Measurements from ENCODE around the gene TGIF2. TPM values are rescaled to one million over a fixed set of nuclear protein-coding genes. Genes with fewer than 3 reads are reported as not detected.

The TGIF2 gene
- total and polyA plus RNA-seq, 2 donors (not counting 1 experiment from before 2014, with no cell fraction given), result 24.0 to 45.6 TPM

GRCh38 chr20:36584018-36584481, 10.7 kb downstream of the TGIF2 start:
- DNase-seq, result peak; percentile 12
- ChIA-PET CTCF (interaction anchor here (1.6 kb wide), 1 partner anchor 10 kb away, joined by 3 read pairs; no protein-coding TSS in a partner anchor), POLR2A (no interaction called here)
- H3K27ac Mint-ChIP-seq, result no peak overlapping the region
- H3K4me1 ChIP-seq (ENCODE audit: control insufficient read depth in 2 of 2, insufficient read depth in 2 of 2, low read length in 2 of 2), result no peaks in the 10 kb centered on the region
- H3K4me3 Mint-ChIP-seq, result no peak overlapping the region
- no peak overlapping the region for H3K9ac ChIP-seq (ENCODE audit: low read length)
- ATAC-seq (ENCODE audit: low read depth), result no peak
- H3K27ac ChIP-seq (ENCODE audit: low read length in 2 of 2), result peak overlapping the region in 1 of 2 donors; percentile 9
- H4K20me1 ChIP-seq (ENCODE audit: control insufficient read depth, insufficient read depth, low read length, poor library complexity, severe bottlenecking), result peaks cover 47% of the 10 kb centered on the region
- H3K36me3 ChIP-seq (replicated peaks in 1 of 2; ENCODE audit: control extremely low read depth in 1 of 2, control insufficient read depth in 1 of 2, extremely low read depth in 1 of 2, insufficient read depth in 2 of 2, low read length in 1 of 2), result peaks cover 10 to 81% of the 10 kb centered on the region in 2 experiments
- H2AFZ ChIP-seq (ENCODE audit: insufficient read depth, low read depth, low read length, poor library complexity, severe bottlenecking), result no peak overlapping the region
- no peak overlapping the region for H3K4me3 ChIP-seq (ENCODE audit: control extremely low read depth in 1 of 5, extremely low read depth in 1 of 5, insufficient read depth in 1 of 5, low read depth in 2 of 5, low read length in 4 of 5)
- no peak overlapping the region for H3K4me2 ChIP-seq (replicated peaks; ENCODE audit: low read depth, low read length, poor library complexity, severe bottlenecking)
- no peaks in the 10 kb centered on the region for H3K27me3 ChIP-seq (replicated peaks in 1 of 4; ENCODE audit: control extremely low read depth in 1 of 4, control insufficient read depth in 3 of 4, insufficient read depth in 4 of 4, low read length in 3 of 4)
- peaks cover 23% of the 10 kb centered on the region for H3K4me1 Mint-ChIP-seq
- peaks cover 51% of the 10 kb centered on the region for H3K79me2 ChIP-seq (ENCODE audit: control insufficient read depth, insufficient read depth, low read length)
- intact Hi-C loops (cut with micrococcal nuclease), result no loop called here
- 100% methylated on average over 2 of the region's 2 CpGs for WGBS (ENCODE audit: insufficient coverage)
- H3K27me3 Mint-ChIP-seq, result no peaks in the 10 kb centered on the region
- no peak for TF ChIP-seq EZH2 (IDR thresholded peaks at IDR 0.05; ENCODE audit: borderline replicate concordance, insufficient read depth, low read depth, low read length, poor library complexity, severe bottlenecking)
- TF ChIP-seq CTCF (IDR thresholded peaks at IDR 0.05), result no peak
- H3K9me3 Mint-ChIP-seq (ENCODE audit: insufficient read depth), result no peaks in the 10 kb centered on the region
- no peaks in the 10 kb centered on the region for H3K9me3 ChIP-seq (ENCODE audit: control extremely low read depth in 1 of 3, control insufficient read depth in 2 of 3, insufficient read depth in 1 of 3, low read length in 2 of 3)

GRCh38 chr20:36585410-36586125, 12.2 kb downstream of the TGIF2 start:
- 96% methylated on average over 4 of the region's 8 CpGs for WGBS (ENCODE audit: insufficient coverage)
- no peak overlapping the region for H2AFZ ChIP-seq (ENCODE audit: insufficient read depth, low read depth, low read length, poor library complexity, severe bottlenecking)
- no peak for ATAC-seq (ENCODE audit: low read depth)
- no peak overlapping the region for H3K4me3 ChIP-seq (ENCODE audit: control extremely low read depth in 1 of 5, extremely low read depth in 1 of 5, insufficient read depth in 1 of 5, low read depth in 2 of 5, low read length in 4 of 5)
- no peak overlapping the region for H3K9ac ChIP-seq (ENCODE audit: low read length)
- intact Hi-C loops (cut with micrococcal nuclease), result no loop called here
- Mint-ChIP-seq H3K4me3 (no peak overlapping the region), H3K27ac (peak overlapping the region; percentile 50), H3K27me3 (no peaks in the 10 kb centered on the region), H3K4me1 (peaks cover 19% of the 10 kb centered on the region), H3K9me3 (ENCODE audit: insufficient read depth) (no peaks in the 10 kb centered on the region)
- ChIA-PET POLR2A (interaction anchor here (0.7 kb wide), 1 partner anchor 63 kb away, joined by 7 read pairs; no protein-coding TSS in a partner anchor), CTCF (interaction anchor here (1.2 to 2.0 kb wide), 2 partner anchors 9 to 10 kb away, joined by 5 read pairs; no protein-coding TSS in a partner anchor)
- peaks cover 32% of the 10 kb centered on the region for H4K20me1 ChIP-seq (ENCODE audit: control insufficient read depth, insufficient read depth, low read length, poor library complexity, severe bottlenecking)
- no peaks in the 10 kb centered on the region for H3K4me1 ChIP-seq (ENCODE audit: control insufficient read depth in 2 of 2, insufficient read depth in 2 of 2, low read length in 2 of 2)
- TF ChIP-seq EZH2 (IDR thresholded peaks at IDR 0.05; ENCODE audit: borderline replicate concordance, insufficient read depth, low read depth, low read length, poor library complexity, severe bottlenecking), result no peak
- H3K27ac ChIP-seq (ENCODE audit: low read length in 2 of 2), result peak overlapping the region in 1 of 2 donors; percentile 18
- H3K27me3 ChIP-seq (replicated peaks in 1 of 4; ENCODE audit: control extremely low read depth in 1 of 4, control insufficient read depth in 3 of 4, insufficient read depth in 4 of 4, low read length in 3 of 4), result no peaks in the 10 kb centered on the region
- H3K36me3 ChIP-seq (replicated peaks in 1 of 2; ENCODE audit: control extremely low read depth in 1 of 2, control insufficient read depth in 1 of 2, extremely low read depth in 1 of 2, insufficient read depth in 2 of 2, low read length in 1 of 2), result peaks cover 10 to 72% of the 10 kb centered on the region in 2 experiments
- H3K4me2 ChIP-seq (replicated peaks; ENCODE audit: low read depth, low read length, poor library complexity, severe bottlenecking), result no peak overlapping the region
- peak; percentile 22 for DNase-seq
- H3K79me2 ChIP-seq (ENCODE audit: control insufficient read depth, insufficient read depth, low read length), result peaks cover 45% of the 10 kb centered on the region
- H3K9me3 ChIP-seq (ENCODE audit: control extremely low read depth in 1 of 3, control insufficient read depth in 2 of 3, insufficient read depth in 1 of 3, low read length in 2 of 3), result no peaks in the 10 kb centered on the region

All from B cell (primary cell).